H9 (cell line): ENCODE data around the gene IP6K3. TPM values are rescaled to one million over a fixed set of nuclear protein-coding genes. Genes with fewer than 3 reads are reported as not detected.

Source experiments
- DNase-seq: peaks from one replicate; pipeline ENCODE4 v3.0.0-alpha.2; 2017
- H2AFZ ChIP-seq: one replicate; pipeline ENCODE4 v1.6.1; 2013; ENCODE audit warnings: mild to moderate bottlenecking, low read length, control low read depth, moderate library complexity
- H2AK5ac ChIP-seq: 2 replicates; pipeline ENCODE4 v1.6.1; 2013; ENCODE audit warnings: low read length, control low read depth, mixed read lengths; ENCODE audit not compliant: insufficient read length
- H2BK120ac ChIP-seq: one replicate; pipeline ENCODE4 v1.6.1; 2013; ENCODE audit warnings: low read depth, mild to moderate bottlenecking, low read length, control low read depth, inconsistent platforms; ENCODE audit not compliant: poor library complexity, severe bottlenecking
- H2BK12ac ChIP-seq: 2 replicates; pipeline ENCODE4 v1.6.1; 2013; ENCODE audit warnings: low read length, control low read depth, mixed read lengths, low read depth; ENCODE audit not compliant: insufficient read length
- H2BK15ac ChIP-seq: 2 replicates; pipeline ENCODE4 v1.6.1; 2013; ENCODE audit warnings: low read depth, low read length, control low read depth
- H2BK20ac ChIP-seq: one replicate; pipeline ENCODE4 v1.6.1; 2013; ENCODE audit warnings: low read depth, mild to moderate bottlenecking, low read length, control low read depth, inconsistent platforms; ENCODE audit not compliant: poor library complexity, severe bottlenecking
- H2BK5ac ChIP-seq: 2 replicates; pipeline ENCODE4 v1.6.1; 2013; ENCODE audit warnings: low read length, control low read depth, mixed read lengths; ENCODE audit not compliant: insufficient read length
- H3K14ac ChIP-seq: 2 replicates; pipeline ENCODE4 v1.6.1; 2013; ENCODE audit warnings: low read length, control low read depth; ENCODE audit not compliant: insufficient read depth
- H3K18ac ChIP-seq: 2 replicates; pipeline ENCODE4 v1.6.1; 2013; ENCODE audit warnings: low read depth, mild to moderate bottlenecking, mixed read lengths, low read length, control low read depth; ENCODE audit not compliant: insufficient read length
- H3K23ac ChIP-seq: 2 replicates; pipeline ENCODE4 v1.6.1; 2013; ENCODE audit warnings: low read length, control low read depth, mixed read lengths, low read depth; ENCODE audit not compliant: insufficient read length
- H3K23me2 ChIP-seq: 2 replicates; pipeline ENCODE4 v1.6.1; 2013; ENCODE audit warnings: low read depth, mild to moderate bottlenecking, mixed read lengths, low read length, control low read depth; ENCODE audit not compliant: insufficient read length, poor library complexity, severe bottlenecking
- H3K27ac ChIP-seq: 2 replicates; pipeline ENCODE4 v1.5.1; 2013; ENCODE audit warnings: low read length, control low read depth, mixed read lengths, low read depth; ENCODE audit not compliant: insufficient read length
- H3K27me3 ChIP-seq: 2 replicates; pipeline ENCODE4 v1.6.1; 2013; ENCODE audit warnings: low read length, control low read depth, inconsistent platforms; ENCODE audit not compliant: insufficient read depth
- H3K4ac ChIP-seq: 2 replicates; pipeline ENCODE4 v1.6.1; 2013; ENCODE audit warnings: low read depth, mild to moderate bottlenecking, control low read depth, inconsistent platforms, low read length, moderate library complexity
- H3K4me1 ChIP-seq: 2 replicates; pipeline ENCODE4 v1.6.1; 2013; ENCODE audit warnings: low read length, control low read depth, inconsistent platforms; ENCODE audit not compliant: insufficient read depth
- H3K4me2 ChIP-seq: 2 replicates; pipeline ENCODE4 v1.6.1; 2013; ENCODE audit warnings: low read length, control low read depth, mixed read lengths; ENCODE audit not compliant: insufficient read length, insufficient read depth
- H3K56ac ChIP-seq: 2 replicates; pipeline ENCODE4 v1.6.1; 2013; ENCODE audit warnings: low read depth, mild to moderate bottlenecking, mixed read lengths, low read length, control low read depth; ENCODE audit not compliant: insufficient read length
- H3K79me1 ChIP-seq: 2 replicates; pipeline ENCODE4 v1.6.1; 2013; ENCODE audit warnings: low read depth, mild to moderate bottlenecking, moderate library complexity, low read length, control low read depth, inconsistent platforms; ENCODE audit not compliant: insufficient read depth, poor library complexity, severe bottlenecking
- H3K79me2 ChIP-seq: 2 replicates; pipeline ENCODE4 v1.6.1; 2013; ENCODE audit warnings: low read length, control low read depth, inconsistent platforms; ENCODE audit not compliant: insufficient read depth
- H3K9ac ChIP-seq: 2 replicates; pipeline ENCODE4 v1.6.1; 2013; ENCODE audit warnings: low read length, control low read depth, mixed read lengths; ENCODE audit not compliant: insufficient read length; ENCODE audit errors: extremely low read depth
- H3K9me3 ChIP-seq: one replicate; pipeline ENCODE4 v1.6.1; 2013; ENCODE audit warnings: low read depth, low read length, inconsistent platforms; ENCODE audit not compliant: control insufficient read depth
- H3T11ph ChIP-seq: one replicate; pipeline ENCODE4 v1.6.1; 2013; ENCODE audit warnings: mild to moderate bottlenecking, low read length, control low read depth, inconsistent platforms
- H4K20me1 ChIP-seq: one replicate; pipeline ENCODE4 v1.6.1; 2013; ENCODE audit not compliant: control insufficient read depth, insufficient read length, insufficient read depth
- H4K5ac ChIP-seq: 2 replicates; pipeline ENCODE4 v1.6.1; 2013; ENCODE audit warnings: low read depth, mild to moderate bottlenecking, mixed read lengths, low read length, control low read depth; ENCODE audit not compliant: insufficient read length
- H4K8ac ChIP-seq: replicated peaks from 2 replicates; pipeline ENCODE4 v1.6.1; 2013; ENCODE audit warnings: low read length, control low read depth, mixed read lengths, low read depth; ENCODE audit not compliant: insufficient read length
- H4K91ac ChIP-seq: 2 replicates; pipeline ENCODE4 v1.6.1; 2013; ENCODE audit warnings: low read depth, mild to moderate bottlenecking, moderate library complexity, mixed read lengths, low read length, control low read depth; ENCODE audit not compliant: insufficient read length
- H3K27ac Mint-ChIP-seq, 3 experiments: 2 replicates in 2 of 3; 3 replicates in 1 of 3; pipeline ENCODE4 v1.8.0; 2020 to 2021; ENCODE audit warnings: mixed read lengths in 3 of 3, mild to moderate bottlenecking in 1 of 3, moderate library complexity in 1 of 3
- H3K27me3 Mint-ChIP-seq: 2 replicates; pipeline ENCODE4 v1.8.0; 2021; ENCODE audit warnings: low read depth, mild to moderate bottlenecking, moderate library complexity, mixed read lengths
- H3K36me3 Mint-ChIP-seq, 3 experiments: 2 replicates in 2 of 3; 3 replicates in 1 of 3; pipeline ENCODE4 v1.8.0; 2020 to 2021; ENCODE audit warnings: low read depth in 3 of 3, mixed read lengths in 3 of 3; ENCODE audit not compliant: insufficient read depth in 1 of 3
- H3K4me1 Mint-ChIP-seq, 2 experiments: 2 replicates each; pipeline ENCODE4 v1.8.0; 2020; ENCODE audit warnings: mixed read lengths in 2 of 2
- H3K4me3 Mint-ChIP-seq, 2 experiments: 2 replicates in 1 of 2; 3 replicates in 1 of 2; pipeline ENCODE4 v1.8.0; 2020 to 2021; ENCODE audit warnings: mild to moderate bottlenecking in 2 of 2, mixed read lengths in 2 of 2, moderate library complexity in 1 of 2
- H3K9me3 Mint-ChIP-seq, 2 experiments: 2 replicates in 1 of 2; 3 replicates in 1 of 2; pipeline ENCODE4 v1.8.0; 2020; ENCODE audit warnings: mild to moderate bottlenecking in 2 of 2, mixed read lengths in 2 of 2, moderate library complexity in 1 of 2
- CTCF ChIP-seq: fragments of 200-600 bp; sonication (generic); conservative IDR thresholded peaks from 3 replicates; pipeline ENCODE4 v1.8.0; 2021; ENCODE audit warnings: antibody characterized with exemption, mild to moderate bottlenecking
- WGBS: extraction: QIAGEN DNeasy Blood & Tissue Kit; methylation state at CpG from one replicate; pipeline ENCODE4 v1.1.7; 2013; ENCODE audit warnings: missing lambda C conversion rate, low lambda C conversion rate, mixed read lengths; ENCODE audit not compliant: insufficient read length; ENCODE audit errors: extremely low coverage; 5-methylcytosine and 5-hydroxymethylcytosine counted together
- total RNA-seq: library from RNA; stranded (reverse); gene quantifications from 2 replicates; pipeline ENCODE4 v1.2.1, GENCODE V29; 2021

IP6K3 gene
- total RNA-seq, 1 experiment from 2014 or later: 0.46 TPM

GRCh38 chr6:33778444-33779121 lies 31.9 kb upstream of the IP6K3 start:
- no CpG with 5 or more reads among the region's 12 CpGs for WGBS
- H3K9me3 Mint-ChIP-seq: no peaks in the 10 kb centered on the region
- no peak overlapping the region; a peak in 1 of 5 replicates for H3K4me3 Mint-ChIP-seq

More at GRCh38 chr6:33778444-33779121, 31.9 kb upstream of the IP6K3 start:
- H3K27me3 Mint-ChIP-seq: no peaks in the 10 kb centered on the region
- no peak for TF ChIP-seq CTCF
- Histone ChIP-seq H3K23ac (no peak overlapping the region), H3K79me1 (no peaks in the 10 kb centered on the region), H3K18ac (no peak overlapping the region), H4K8ac (no peak overlapping the region), H3K4me1 (peaks cover 19% of the 10 kb centered on the region; the same call in 1 of the 2 replicates), H4K20me1 (no peaks in the 10 kb centered on the region), H2AK5ac (no peak overlapping the region), H2BK12ac (no peak overlapping the region), H2BK20ac (no peak overlapping the region), H3K23me2 (no peaks in the 10 kb centered on the region), H3K4me2 (no peak overlapping the region), H3K27me3 (no peaks in the 10 kb centered on the region), H3K27ac (no peak overlapping the region), H3K4ac (no peak overlapping the region), H4K5ac (no peak overlapping the region), H2AFZ (no peak overlapping the region), H2BK5ac (no peak overlapping the region), H3K9ac (no peak overlapping the region), H3K79me2 (no peaks in the 10 kb centered on the region), H3K56ac (no peak overlapping the region), H3T11ph (no peak overlapping the region), H4K91ac (no peak overlapping the region), H2BK120ac (no peak overlapping the region), H3K9me3 (no peaks in the 10 kb centered on the region), H3K14ac (no peak overlapping the region), H2BK15ac (no peak overlapping the region)
- no peak for DNase-seq
- peak overlapping the region in 2 of 3 experiments; percentile 75 to 95; a peak in 4 of 7 replicates for H3K27ac Mint-ChIP-seq
- H3K36me3 Mint-ChIP-seq: peaks cover 44 to 92% (median 92%) of the 10 kb centered on the region in 3 experiments
- H3K4me1 Mint-ChIP-seq: peaks cover 54 to 56% of the 10 kb centered on the region in 2 experiments
